CD4-positive, alpha-beta T cell (primary cell): Measurements from ENCODE around the gene PDCL3. TPM values are rescaled to one million over a fixed set of nuclear protein-coding genes. Genes with fewer than 3 reads are reported as not detected.

Experiments used
- ATAC-seq: fragments of 200-7000 bp; cut with Tn5 transposase; one replicate; pipeline ENCODE4 v1.10.0; 2022; ENCODE audit warnings: mild to moderate bottlenecking; ENCODE audit not compliant: poor library complexity
- CTCF ChIA-PET: fragments of 350-600 bp; sonication (Branson Sonifier 250); formaldehyde crosslinking; loops from one replicate; lab custom pipeline; 2021; ENCODE audit warnings: antibody characterized with exemption, inconsistent platforms; lab: Charles Lee
- POLR2A ChIA-PET: fragments of 350-600 bp; sonication (Branson Sonifier 250); formaldehyde crosslinking; loops from one replicate; lab custom pipeline; 2021; ENCODE audit warnings: antibody characterized with exemption, inconsistent platforms; lab: Charles Lee
- DNase-seq, 14 experiments: peaks; one replicate each; pipeline ENCODE4 v3.0.0-alpha.2; 2013 to 2020; ENCODE audit warnings: mixed read lengths in 2 of 14
- H3K27ac ChIP-seq, 2 donors: one replicate each; pipeline versions ENCODE4 v1.5.1 to v1.7.0; 2013; ENCODE audit warnings: low read length in 2 of 2, low read depth in 1 of 2, mild to moderate bottlenecking in 1 of 2
- H3K27me3 ChIP-seq, 2 experiments: 1 replicate in 1 of 2; 2 replicates in 1 of 2; pipeline versions ENCODE4 v1.6.1 to v1.7.0; 2013; ENCODE audit warnings: low read length in 2 of 2, control low read depth in 1 of 2, mild to moderate bottlenecking in 1 of 2, moderate library complexity in 1 of 2; ENCODE audit not compliant: insufficient read depth in 2 of 2, control insufficient read depth in 1 of 2
- H3K36me3 ChIP-seq: one replicate; pipeline ENCODE4 v1.6.1; 2013; ENCODE audit warnings: low read length, control low read depth; ENCODE audit not compliant: insufficient read depth
- H3K4me1 ChIP-seq: one replicate; pipeline ENCODE4 v1.6.1; 2013; ENCODE audit warnings: low read length, control low read depth; ENCODE audit not compliant: insufficient read depth
- H3K4me3 ChIP-seq: one replicate; pipeline ENCODE4 v1.5.1; 2013; ENCODE audit warnings: mild to moderate bottlenecking, low read length, moderate library complexity
- H3K9me3 ChIP-seq, 2 experiments: 1 replicate in 1 of 2; 2 replicates in 1 of 2; pipeline versions ENCODE4 v1.6.1 to v1.7.0; 2013; ENCODE audit warnings: low read length in 2 of 2, mild to moderate bottlenecking in 2 of 2, control low read depth in 1 of 2, moderate library complexity in 1 of 2; ENCODE audit not compliant: control insufficient read depth in 1 of 2, insufficient read depth in 1 of 2
- H3K27ac Mint-ChIP-seq: one replicate; pipeline ENCODE4 v1.8.0; 2020; ENCODE audit warnings: mixed read lengths
- H3K27me3 Mint-ChIP-seq: one replicate; pipeline ENCODE4 v1.8.0; 2021; ENCODE audit warnings: mixed read lengths
- H3K36me3 Mint-ChIP-seq: one replicate; pipeline ENCODE4 v1.8.0; 2021; ENCODE audit warnings: low read depth, mixed read lengths
- H3K4me1 Mint-ChIP-seq: one replicate; pipeline ENCODE4 v1.8.0; 2021; ENCODE audit warnings: low read depth, mixed read lengths
- H3K4me3 Mint-ChIP-seq: one replicate; pipeline ENCODE4 v1.8.0; 2020; ENCODE audit warnings: mild to moderate bottlenecking, mixed read lengths
- H3K9me3 Mint-ChIP-seq: one replicate; pipeline ENCODE4 v1.8.0; 2020; ENCODE audit warnings: mixed read lengths
- intact Hi-C, 2 experiments: fragments of 100-400 bp; cut with DNase I in 1 of 2; cut with micrococcal nuclease in 1 of 2; formaldehyde crosslinking; loops; one replicate each; pipeline versions ENCODE4 v1.15.1 to v1.9.0; 2023 to 2025; cut with DNase I, micrococcal nuclease
- total RNA-seq, 174 experiments: library from RNA in 2 of 174; stranded (reverse) in 2 of 174; gene quantifications; one replicate each; pipeline ENCODE4 v1.2.3 and lab custom pipeline; 2021 to 2026
- TF ChIP-seq, protein P1 (sequence below): fragments of 200-600 bp; IDR thresholded peaks from one replicate; pipeline ENCODE4 v1.8.0; 2022; ENCODE audit warnings: antibody characterized with exemption, mild to moderate bottlenecking

The PDCL3 gene
- total RNA-seq, 2 experiments from 2014 or later: 31.7 to 34.6 TPM

- Histone ChIP-seq H3K4me3 (no peak overlapping the region), H3K36me3 (no peaks in the 10 kb centered on the region), H3K9me3 (no peaks in the 10 kb centered on the region), H3K27me3 (no peaks in the 10 kb centered on the region), H3K27ac (no peak overlapping the region), H3K4me1 (peaks cover 39% of the 10 kb centered on the region)
- Mint-ChIP-seq H3K4me3 (peak overlapping the region; percentile 25), H3K27ac (peak overlapping the region; percentile 63), H3K27me3 (no peaks in the 10 kb centered on the region), H3K9me3 (no peaks in the 10 kb centered on the region), H3K36me3 (peaks cover 3% of the 10 kb centered on the region), H3K4me1 (peaks cover 47% of the 10 kb centered on the region)
- DNase-seq: peak in 1 of 14 experiments; percentile 58
- TF ChIP-seq, protein P1, sequence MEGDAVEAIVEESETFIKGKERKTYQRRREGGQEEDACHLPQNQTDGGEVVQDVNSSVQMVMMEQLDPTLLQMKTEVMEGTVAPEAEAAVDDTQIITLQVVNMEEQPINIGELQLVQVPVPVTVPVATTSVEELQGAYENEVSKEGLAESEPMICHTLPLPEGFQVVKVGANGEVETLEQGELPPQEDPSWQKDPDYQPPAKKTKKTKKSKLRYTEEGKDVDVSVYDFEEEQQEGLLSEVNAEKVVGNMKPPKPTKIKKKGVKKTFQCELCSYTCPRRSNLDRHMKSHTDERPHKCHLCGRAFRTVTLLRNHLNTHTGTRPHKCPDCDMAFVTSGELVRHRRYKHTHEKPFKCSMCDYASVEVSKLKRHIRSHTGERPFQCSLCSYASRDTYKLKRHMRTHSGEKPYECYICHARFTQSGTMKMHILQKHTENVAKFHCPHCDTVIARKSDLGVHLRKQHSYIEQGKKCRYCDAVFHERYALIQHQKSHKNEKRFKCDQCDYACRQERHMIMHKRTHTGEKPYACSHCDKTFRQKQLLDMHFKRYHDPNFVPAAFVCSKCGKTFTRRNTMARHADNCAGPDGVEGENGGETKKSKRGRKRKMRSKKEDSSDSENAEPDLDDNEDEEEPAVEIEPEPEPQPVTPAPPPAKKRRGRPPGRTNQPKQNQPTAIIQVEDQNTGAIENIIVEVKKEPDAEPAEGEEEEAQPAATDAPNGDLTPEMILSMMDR: no peak
- ATAC-seq: no peak
- ChIA-PET POLR2A (no interaction called here), CTCF (interaction anchor here (1.4 kb wide), 1 partner anchor 26 kb away, joined by 4 read pairs; no protein-coding TSS in a partner anchor)
- intact Hi-C loops: loop anchor here in 1 of 2 experiments (5.0 kb wide), 1 partner anchor 67 kb away; no protein-coding TSS in a partner anchor
These were observed 22.0 kb downstream of the PDCL3 start for GRCh38 chr2:100584816-100585215.

DNA sequence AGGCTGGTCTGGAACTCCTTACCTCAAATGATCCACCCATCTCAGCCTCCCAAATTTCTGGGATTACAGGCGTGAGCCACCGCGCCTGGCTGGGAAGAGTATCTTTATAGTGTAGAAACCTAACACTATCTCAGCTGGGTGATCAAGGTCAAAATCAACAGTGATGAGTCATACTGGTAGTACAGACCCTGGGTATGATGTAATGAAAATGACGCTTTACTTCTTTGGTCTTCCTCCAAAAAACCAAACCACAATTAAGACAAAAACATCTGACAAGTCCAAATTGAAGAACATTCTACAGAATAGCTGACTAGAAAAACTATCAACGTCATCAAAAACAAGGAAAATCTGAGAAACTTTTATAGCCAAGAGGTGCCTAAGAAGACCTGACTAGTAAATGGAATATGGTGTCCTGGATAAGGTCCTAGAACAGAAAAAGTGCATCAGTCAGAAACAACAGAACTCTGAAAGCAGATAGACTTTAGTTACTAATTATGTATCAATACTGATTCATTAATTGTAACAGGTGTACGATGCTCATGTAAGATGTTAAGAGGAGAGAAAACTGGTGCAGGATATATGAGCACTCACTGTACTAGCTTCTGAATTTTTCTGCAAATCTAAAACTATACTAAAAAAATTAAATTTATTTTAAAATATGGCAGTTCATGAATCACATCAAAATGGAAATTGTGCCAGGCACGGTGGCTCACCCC lies 25.4 kb downstream of the PDCL3 start:
- Histone ChIP-seq H3K4me3 (no peak overlapping the region), H3K4me1 (peaks cover 9% of the 10 kb centered on the region), H3K36me3 (no peaks in the 10 kb centered on the region), H3K27me3 (no peaks in the 10 kb centered on the region), H3K27ac (no peak overlapping the region), H3K9me3 (no peaks in the 10 kb centered on the region)
- Mint-ChIP-seq H3K9me3 (no peaks in the 10 kb centered on the region), H3K27ac (peak overlapping the region; percentile 32), H3K4me3 (no peak overlapping the region), H3K36me3 (no peaks in the 10 kb centered on the region), H3K4me1 (peaks cover 31% of the 10 kb centered on the region), H3K27me3 (no peaks in the 10 kb centered on the region)
- ChIA-PET POLR2A (interaction anchor here (0.6 to 1.4 kb wide), 4 partner anchors 23 to 665 kb away, joined by 3 to 20 read pairs (median 4); partner anchors contain the start of genes PDCL3 and RPL31), CTCF (interaction anchor here (1.4 kb wide), 1 partner anchor 19 kb away, joined by 3 read pairs; no protein-coding TSS in a partner anchor)
- ATAC-seq (peak; percentile 88), DNase-seq (peak in 6 of 14 experiments; percentile 8 to 84 (median 52))
- intact Hi-C loops: loop anchor here in 1 of 2 experiments (1.0 kb wide), 1 partner anchor 8 kb away; no protein-coding TSS in a partner anchor
- TF ChIP-seq, protein P1: no peak

DNA sequence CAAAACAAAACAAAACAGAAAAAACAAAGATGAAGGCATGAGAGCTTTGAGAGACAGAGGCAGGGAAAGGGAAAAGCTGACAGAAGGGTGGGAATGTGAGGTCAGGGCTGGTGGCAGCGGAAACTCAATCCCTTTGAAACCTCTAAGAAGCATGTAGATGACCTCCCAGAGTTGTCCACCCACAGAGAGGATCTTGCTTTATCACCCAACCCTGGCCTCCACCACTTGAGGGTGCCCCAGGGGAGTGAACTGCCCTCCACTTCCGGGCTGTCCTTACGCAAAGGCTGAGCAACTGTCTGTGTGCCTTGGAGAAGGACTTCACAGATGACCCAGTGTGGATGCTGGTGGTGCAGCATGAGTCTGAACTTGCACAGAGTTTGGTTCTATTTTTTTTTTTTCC lies 26.7 kb downstream of the PDCL3 start:
- POLR2A ChIA-PET: no interaction called here
- H3K27ac Mint-ChIP-seq: no peak overlapping the region
- TF ChIP-seq, protein P1: no peak
- H3K4me1 ChIP-seq: peaks cover 13% of the 10 kb centered on the region
- no peaks in the 10 kb centered on the region for H3K9me3 ChIP-seq
- no peaks in the 10 kb centered on the region for H3K36me3 Mint-ChIP-seq
- no peaks in the 10 kb centered on the region for H3K27me3 ChIP-seq
- H3K27me3 Mint-ChIP-seq: no peaks in the 10 kb centered on the region
- no peak for ATAC-seq
- no peak overlapping the region for H3K4me3 Mint-ChIP-seq
- CTCF ChIA-PET: no interaction called here
- intact Hi-C loops: no loop called here
- H3K36me3 ChIP-seq: no peaks in the 10 kb centered on the region
- H3K9me3 Mint-ChIP-seq: no peaks in the 10 kb centered on the region
- H3K27ac ChIP-seq: no peak overlapping the region
- no peak for DNase-seq
- H3K4me1 Mint-ChIP-seq: peaks cover 35% of the 10 kb centered on the region
- H3K4me3 ChIP-seq: no peak overlapping the region
